ENCODE measurements around the gene CYB5R3.

Gene CYB5R3

GRCh38 chr22:42693763-42694683 lies 44.8 kb upstream of the CYB5R3 start:
- H3K27ac ChIP-seq (replicated peaks): no peak overlapping the region
- TF ChIP-seq GABPA (IDR thresholded peaks at IDR 0.05; ENCODE audit: low read depth): no peak
- TF ChIP-seq SPI1 (IDR thresholded peaks at IDR 0.05; ENCODE audit: borderline replicate concordance, low read depth): no peak
- no peak for DNase-seq (ENCODE audit: low read depth in 1 of 2, low spot score in 1 of 2)
- H3K27me3 ChIP-seq (ENCODE audit: insufficient read depth, poor library complexity, severe bottlenecking): no peaks in the 10 kb centered on the region
- H3K4me3 ChIP-seq (replicated peaks; ENCODE audit: insufficient read depth, low read length): no peak overlapping the region

GRCh38 chr22:42693055-42693762 lies 44.0 kb upstream of the CYB5R3 start:
- H3K27ac ChIP-seq (replicated peaks): no peak overlapping the region
- no peak for DNase-seq (ENCODE audit: low read depth in 1 of 2, low spot score in 1 of 2)
- TF ChIP-seq GABPA (IDR thresholded peaks at IDR 0.05; ENCODE audit: low read depth): no peak
- no peak for TF ChIP-seq REST (IDR thresholded peaks at IDR 0.05; ENCODE audit: insufficient replicate concordance, low read depth)
- no peak for TF ChIP-seq CTCF (IDR thresholded peaks at IDR 0.05; ENCODE audit: insufficient read depth, low read length)
- no peak for TF ChIP-seq POLR2AphosphoS5 (IDR thresholded peaks at IDR 0.05; ENCODE audit: low read depth)
- no peak for TF ChIP-seq SPI1 (IDR thresholded peaks at IDR 0.05; ENCODE audit: borderline replicate concordance, low read depth)

GRCh38 chr22:42692239-42693054 lies 43.3 kb upstream of the CYB5R3 start:
- no peak overlapping the region for H3K4me3 ChIP-seq (replicated peaks; ENCODE audit: insufficient read depth, low read length)
- TF ChIP-seq GABPA (IDR thresholded peaks at IDR 0.05; ENCODE audit: low read depth) (no peak), POLR2AphosphoS5 (IDR thresholded peaks at IDR 0.05; ENCODE audit: low read depth) (no peak), REST (IDR thresholded peaks at IDR 0.05; ENCODE audit: insufficient replicate concordance, low read depth) (no peak), CTCF (IDR thresholded peaks at IDR 0.05; ENCODE audit: insufficient read depth, low read length) (no peak)
- no peak for DNase-seq (ENCODE audit: low read depth in 1 of 2, low spot score in 1 of 2)
- no peaks in the 10 kb centered on the region for H3K27me3 ChIP-seq (ENCODE audit: insufficient read depth, poor library complexity, severe bottlenecking)
- no peak overlapping the region for H3K27ac ChIP-seq (replicated peaks)

More at GRCh38 chr22:42693055-42693762, 44.0 kb upstream of the CYB5R3 start:
- Histone ChIP-seq H3K27me3 (ENCODE audit: insufficient read depth, poor library complexity, severe bottlenecking) (no peaks in the 10 kb centered on the region), H3K4me3 (replicated peaks; ENCODE audit: insufficient read depth, low read length) (no peak overlapping the region)
